GM12872 (cell line): Measurements from ENCODE around the gene MLXIPL.

Experiments
- TF ChIP-seq, protein P1 (sequence below): IDR thresholded peaks from 3 replicates; pipeline ENCODE4 v1.5.1; 2011; ENCODE audit warnings: low read depth, mild to moderate bottlenecking, low read length, moderate library complexity; ENCODE audit not compliant: insufficient read depth

The MLXIPL gene

GRCh38 chr7:73613954-73614735 is 10.2 kb downstream of the MLXIPL start:
- TF ChIP-seq, protein P1, sequence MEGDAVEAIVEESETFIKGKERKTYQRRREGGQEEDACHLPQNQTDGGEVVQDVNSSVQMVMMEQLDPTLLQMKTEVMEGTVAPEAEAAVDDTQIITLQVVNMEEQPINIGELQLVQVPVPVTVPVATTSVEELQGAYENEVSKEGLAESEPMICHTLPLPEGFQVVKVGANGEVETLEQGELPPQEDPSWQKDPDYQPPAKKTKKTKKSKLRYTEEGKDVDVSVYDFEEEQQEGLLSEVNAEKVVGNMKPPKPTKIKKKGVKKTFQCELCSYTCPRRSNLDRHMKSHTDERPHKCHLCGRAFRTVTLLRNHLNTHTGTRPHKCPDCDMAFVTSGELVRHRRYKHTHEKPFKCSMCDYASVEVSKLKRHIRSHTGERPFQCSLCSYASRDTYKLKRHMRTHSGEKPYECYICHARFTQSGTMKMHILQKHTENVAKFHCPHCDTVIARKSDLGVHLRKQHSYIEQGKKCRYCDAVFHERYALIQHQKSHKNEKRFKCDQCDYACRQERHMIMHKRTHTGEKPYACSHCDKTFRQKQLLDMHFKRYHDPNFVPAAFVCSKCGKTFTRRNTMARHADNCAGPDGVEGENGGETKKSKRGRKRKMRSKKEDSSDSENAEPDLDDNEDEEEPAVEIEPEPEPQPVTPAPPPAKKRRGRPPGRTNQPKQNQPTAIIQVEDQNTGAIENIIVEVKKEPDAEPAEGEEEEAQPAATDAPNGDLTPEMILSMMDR, result no peak

DNA sequence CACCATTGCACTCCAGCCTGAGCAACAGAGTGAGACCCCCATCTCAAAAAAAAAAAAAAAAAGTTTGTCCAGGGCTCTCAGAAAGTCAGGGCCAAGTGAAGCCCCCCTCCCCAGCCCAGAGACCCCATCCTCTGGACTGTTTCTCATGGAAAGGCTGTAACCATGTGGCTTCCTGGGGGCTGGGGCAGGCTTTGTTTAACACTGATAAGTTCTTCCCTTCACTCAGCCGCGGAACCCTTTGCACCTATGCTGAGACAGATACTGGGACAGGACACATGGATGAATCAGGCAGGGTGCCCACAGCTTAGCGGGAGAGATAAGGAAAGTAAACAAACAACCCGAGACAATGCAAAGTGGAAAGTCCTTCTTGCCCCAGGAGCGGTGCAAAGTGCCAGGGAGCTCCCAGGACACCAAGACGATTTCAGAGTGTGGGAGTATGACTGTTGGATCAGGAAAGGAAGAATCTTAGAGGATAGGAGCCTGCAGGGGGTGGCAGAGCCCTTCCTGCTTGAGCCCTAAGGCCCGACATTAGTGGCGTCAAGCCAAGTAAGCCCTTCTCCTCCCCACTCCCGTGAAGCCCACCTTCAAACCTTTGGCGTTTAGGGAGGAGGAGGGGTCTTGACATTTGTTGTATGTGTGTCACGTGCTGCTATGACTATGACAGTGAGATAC is 11.6 kb downstream of the MLXIPL start:
- TF ChIP-seq, protein P1, result peak; percentile 8; the same call in 1 of the 3 replicates

- TF ChIP-seq, protein P1, result no peak
Observed at GRCh38 chr7:73611017-73611555, 13.2 kb downstream of the MLXIPL start.

- TF ChIP-seq, protein P1, result no peak
Observed at GRCh38 chr7:73610105-73610504, 14.2 kb downstream of the MLXIPL start.

DNA sequence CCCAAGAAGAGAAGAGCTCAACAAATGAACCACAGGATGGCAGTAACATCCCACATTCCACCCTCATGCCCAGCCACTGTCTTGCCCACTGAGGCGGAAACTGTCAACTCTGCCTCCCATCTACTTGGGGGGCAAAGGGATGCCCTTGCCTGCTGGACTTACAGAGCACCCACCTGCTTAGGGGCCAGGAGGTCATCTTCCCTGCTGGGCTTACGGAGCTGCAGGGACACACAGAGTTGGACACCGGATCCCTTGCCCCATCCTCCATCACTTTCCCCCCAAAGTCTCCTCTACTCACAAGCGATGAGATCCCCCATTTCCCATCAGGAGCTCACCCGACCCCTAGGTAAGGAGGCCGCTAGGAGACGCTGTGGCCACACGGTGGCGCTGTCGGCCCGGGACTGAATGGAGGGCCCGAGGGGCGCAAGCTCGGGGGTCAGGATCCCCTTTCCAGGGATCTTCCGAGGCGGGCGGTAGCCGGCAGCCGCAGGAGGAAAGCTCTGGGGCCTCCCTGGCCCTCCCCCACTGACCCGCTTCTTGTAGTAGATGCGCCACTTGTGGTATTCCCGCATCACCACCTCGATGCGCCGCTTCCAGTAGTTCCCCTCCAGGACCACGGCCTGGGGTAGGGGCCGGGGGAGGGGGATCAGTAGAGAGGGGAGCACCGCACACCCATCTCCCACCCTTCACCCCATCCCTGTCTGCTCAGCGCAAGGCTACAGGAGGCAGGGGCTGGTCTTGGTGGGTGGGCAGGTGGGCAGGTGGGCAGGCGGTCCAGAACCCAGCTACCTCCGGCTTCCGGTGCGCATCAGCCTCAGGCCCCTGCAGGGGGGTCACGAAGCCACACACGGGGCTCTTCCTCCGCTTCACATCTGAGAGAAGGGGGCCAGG is 17.3 kb downstream of the MLXIPL start:
- TF ChIP-seq, protein P1, result peak; percentile 89

GRCh38 chr7:73605601-73606220 is 18.6 kb downstream of the MLXIPL start:
- TF ChIP-seq, protein P1, result no peak
